ENCODE measurements around the gene PIEZO2. TPM values are rescaled to one million over a fixed set of nuclear protein-coding genes. Genes with fewer than 3 reads are reported as not detected.
"Not testable (repeated sequence)": the region's sequence is repeated elsewhere in the genome, so short reads cannot be mapped to it uniquely, and the experiment has no call there.

The PIEZO2 gene
- total RNA-seq, 1 donor from 2014 or later = 20.4 TPM

GRCh38 chr18:11137400-11137799, 12.0 kb downstream of the PIEZO2 start:
- intact Hi-C loops (cut with DNase I) = no loop called here
- Histone ChIP-seq H3K4me3 (no peak overlapping the region), H3K9me3 (no peaks in the 10 kb centered on the region), H3K27ac (no peak overlapping the region), H3K4me1 (no peaks in the 10 kb centered on the region), H3K36me3 (no peaks in the 10 kb centered on the region), H3K27me3 (no peaks in the 10 kb centered on the region)
- DNase-seq (no peak), ATAC-seq (no peak)
- TF ChIP-seq, protein P1, sequence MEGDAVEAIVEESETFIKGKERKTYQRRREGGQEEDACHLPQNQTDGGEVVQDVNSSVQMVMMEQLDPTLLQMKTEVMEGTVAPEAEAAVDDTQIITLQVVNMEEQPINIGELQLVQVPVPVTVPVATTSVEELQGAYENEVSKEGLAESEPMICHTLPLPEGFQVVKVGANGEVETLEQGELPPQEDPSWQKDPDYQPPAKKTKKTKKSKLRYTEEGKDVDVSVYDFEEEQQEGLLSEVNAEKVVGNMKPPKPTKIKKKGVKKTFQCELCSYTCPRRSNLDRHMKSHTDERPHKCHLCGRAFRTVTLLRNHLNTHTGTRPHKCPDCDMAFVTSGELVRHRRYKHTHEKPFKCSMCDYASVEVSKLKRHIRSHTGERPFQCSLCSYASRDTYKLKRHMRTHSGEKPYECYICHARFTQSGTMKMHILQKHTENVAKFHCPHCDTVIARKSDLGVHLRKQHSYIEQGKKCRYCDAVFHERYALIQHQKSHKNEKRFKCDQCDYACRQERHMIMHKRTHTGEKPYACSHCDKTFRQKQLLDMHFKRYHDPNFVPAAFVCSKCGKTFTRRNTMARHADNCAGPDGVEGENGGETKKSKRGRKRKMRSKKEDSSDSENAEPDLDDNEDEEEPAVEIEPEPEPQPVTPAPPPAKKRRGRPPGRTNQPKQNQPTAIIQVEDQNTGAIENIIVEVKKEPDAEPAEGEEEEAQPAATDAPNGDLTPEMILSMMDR (IDR thresholded peaks at IDR 0.05) = no peak

GRCh38 chr18:11136241-11136640, 13.1 kb downstream of the PIEZO2 start:
- Histone ChIP-seq H3K4me3 (no peak overlapping the region), H3K4me1 (no peaks in the 10 kb centered on the region), H3K36me3 (no peaks in the 10 kb centered on the region), H3K27ac (no peak overlapping the region), H3K9me3 (no peaks in the 10 kb centered on the region), H3K27me3 (no peaks in the 10 kb centered on the region)
- intact Hi-C loops (cut with DNase I) = no loop called here
- no peak for ATAC-seq
- DNase-seq = no peak
- TF ChIP-seq, protein P1 (IDR thresholded peaks at IDR 0.05) = no peak

GRCh38 chr18:11134940-11135339, 14.4 kb downstream of the PIEZO2 start:
- TF ChIP-seq, protein P1 (IDR thresholded peaks at IDR 0.05) = no peak
- no peak for ATAC-seq
- no peaks in the 10 kb centered on the region for H3K36me3 ChIP-seq
- H3K27me3 ChIP-seq = no peaks in the 10 kb centered on the region
- H3K27ac ChIP-seq = no peak overlapping the region
- intact Hi-C loops (cut with DNase I) = no loop called here
- H3K9me3 ChIP-seq = no peaks in the 10 kb centered on the region
- no peak for DNase-seq
- no peak overlapping the region for H3K4me3 ChIP-seq
- no peaks in the 10 kb centered on the region for H3K4me1 ChIP-seq

DNA sequence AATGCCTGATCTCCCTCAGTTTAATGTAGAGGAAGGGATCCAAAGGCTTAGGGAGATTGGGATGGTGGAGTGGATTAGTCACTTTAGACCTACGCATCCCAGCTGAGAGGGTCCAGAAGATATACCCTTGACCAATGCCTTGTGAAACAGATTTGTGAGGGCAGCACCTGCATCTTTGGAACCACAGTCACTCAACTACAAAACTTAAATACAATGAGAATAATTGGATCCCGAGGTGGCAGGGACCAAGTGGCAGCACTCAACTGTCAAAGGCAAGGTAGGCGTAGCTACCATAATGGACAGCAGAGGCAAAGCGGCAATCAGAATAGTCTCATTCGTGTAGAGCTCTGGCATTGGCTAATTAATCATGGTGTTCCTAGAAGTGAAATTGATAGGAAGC, 20.3 kb downstream of the PIEZO2 start:
- H3K4me1 ChIP-seq; H3K27ac ChIP-seq; DNase-seq; H3K9me3 ChIP-seq; H3K4me3 ChIP-seq; H3K36me3 ChIP-seq; H3K27me3 ChIP-seq; ATAC-seq; intact Hi-C loops (cut with DNase I): not testable (repeated sequence)

DNA sequence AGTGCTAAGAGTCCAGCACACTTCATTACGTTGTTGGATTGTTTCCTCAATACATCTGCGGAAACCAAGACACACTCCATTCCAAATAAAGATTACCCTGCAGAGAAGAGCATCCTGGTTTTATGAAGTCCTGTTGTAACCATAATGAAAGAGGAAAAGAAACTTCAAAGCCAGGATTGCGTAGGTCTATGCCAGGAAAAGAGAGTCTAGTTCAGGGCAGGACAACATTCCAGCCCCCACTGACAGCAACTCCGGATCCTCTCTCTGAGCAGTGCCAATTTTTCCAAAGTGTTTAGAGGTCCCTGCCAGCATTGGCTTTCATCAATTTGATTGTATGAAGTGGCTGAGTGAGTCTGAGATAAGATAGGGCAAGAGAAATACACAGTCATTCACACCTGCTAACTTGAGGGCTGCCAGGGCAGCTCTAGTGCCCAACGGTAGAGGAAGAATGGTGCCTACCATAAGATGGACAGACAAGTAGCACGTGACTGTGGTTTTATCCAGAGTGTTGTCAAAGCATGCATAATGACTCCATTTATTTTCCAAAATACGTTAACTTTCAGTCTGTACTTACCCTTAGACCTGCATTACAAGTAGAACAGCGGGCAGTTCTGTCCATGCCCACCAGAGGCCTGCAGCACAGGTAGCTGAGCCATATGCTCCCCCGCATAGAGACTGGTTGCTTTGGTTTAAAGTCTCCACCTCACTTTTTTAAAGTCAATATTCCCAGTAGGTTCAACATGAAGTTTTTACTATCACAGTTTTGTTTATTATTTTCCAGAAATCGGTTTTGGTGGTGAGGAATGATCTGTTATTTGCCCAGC, 23.7 kb downstream of the PIEZO2 start:
- intact Hi-C loops (cut with DNase I) = no loop called here
- ATAC-seq = no peak

GRCh38 chr18:11124054-11124453, 25.3 kb downstream of the PIEZO2 start:
- no peaks in the 10 kb centered on the region for H3K27me3 ChIP-seq
- no peaks in the 10 kb centered on the region for H3K36me3 ChIP-seq
- H3K4me1 ChIP-seq = peaks cover 6% of the 10 kb centered on the region
- no peak overlapping the region for H3K27ac ChIP-seq
- no peak overlapping the region for H3K4me3 ChIP-seq
- ATAC-seq = no peak
- intact Hi-C loops (cut with DNase I) = no loop called here
- TF ChIP-seq, protein P1 (IDR thresholded peaks at IDR 0.05) = no peak
- H3K9me3 ChIP-seq = no peaks in the 10 kb centered on the region
- no peak for DNase-seq

More for the DNA sequence above, 23.7 kb downstream of the PIEZO2 start:
- peaks cover 6% of the 10 kb centered on the region for H3K4me1 ChIP-seq
- H3K36me3 ChIP-seq = no peaks in the 10 kb centered on the region
- H3K4me3 ChIP-seq = no peak overlapping the region
- DNase-seq = no peak
- TF ChIP-seq, protein P1 (IDR thresholded peaks at IDR 0.05) = no peak
- H3K9me3 ChIP-seq = no peaks in the 10 kb centered on the region
- H3K27me3 ChIP-seq = no peaks in the 10 kb centered on the region
- no peak overlapping the region for H3K27ac ChIP-seq

Data from upper lobe of right lung (tissue), 1 donor.